ENCODE measurements around the gene KCNIP1.

The KCNIP1 gene

GRCh38 chr5:170631466-170632195, 127.8 kb downstream of the KCNIP1 start:
- no peak for DNase-seq

- no peak for DNase-seq
These were observed 128.6 kb downstream of the KCNIP1 start for GRCh38 chr5:170632266-170632984.

GRCh38 chr5:170632985-170633234, 129.1 kb downstream of the KCNIP1 start:
- DNase-seq: no peak

- DNase-seq: peak; percentile 38
These were observed 129.6 kb downstream of the KCNIP1 start for GRCh38 chr5:170633235-170634081.

GRCh38 chr5:170634256-170634990, 130.6 kb downstream of the KCNIP1 start:
- no peak for DNase-seq

- DNase-seq: no peak
These were observed 131.9 kb downstream of the KCNIP1 start for GRCh38 chr5:170635706-170636105.

- no peak for DNase-seq
These were observed 132.4 kb downstream of the KCNIP1 start for GRCh38 chr5:170636206-170636605.

GRCh38 chr5:170636801-170637477, 133.1 kb downstream of the KCNIP1 start:
- no peak for DNase-seq

- no peak for DNase-seq
These were observed 134.2 kb downstream of the KCNIP1 start for GRCh38 chr5:170638051-170638450.

GRCh38 chr5:170638454-170639220, 134.8 kb downstream of the KCNIP1 start:
- peak; percentile 18 for DNase-seq

GRCh38 chr5:170639221-170639925, 135.6 kb downstream of the KCNIP1 start:
- DNase-seq: no peak

- DNase-seq: no peak
These were observed 137.1 kb downstream of the KCNIP1 start for GRCh38 chr5:170640731-170641588.

- no peak for DNase-seq
These were observed 137.8 kb downstream of the KCNIP1 start for GRCh38 chr5:170641589-170642031.

- DNase-seq: no peak
These were observed 138.4 kb downstream of the KCNIP1 start for GRCh38 chr5:170642066-170642735.

GRCh38 chr5:170642776-170643436, 139.1 kb downstream of the KCNIP1 start:
- DNase-seq: no peak

- DNase-seq: no peak
These were observed 139.8 kb downstream of the KCNIP1 start for GRCh38 chr5:170643591-170643990.

GRCh38 chr5:170644501-170644900, 140.7 kb downstream of the KCNIP1 start:
- no peak for DNase-seq

- no peak for DNase-seq
These were observed 144.7 kb downstream of the KCNIP1 start for GRCh38 chr5:170648541-170648940.

- no peak for DNase-seq
These were observed 147.0 kb downstream of the KCNIP1 start for GRCh38 chr5:170650850-170651249.
